GM21381 (cell line): Measurements from ENCODE around the gene INAFM2.

Experiments used
- ATAC-seq: cut with Tn5 transposase; IDR thresholded peaks from one replicate; pipeline ENCODE4 v1.9.1; 2021; ENCODE audit warnings: mild to moderate bottlenecking, moderate library complexity; ENCODE audit not compliant: unreplicated experiment

The INAFM2 gene

GRCh38 chr15:40323239-40323952 is at the start of gene INAFM2:
TSS of gene INAFM2 (plus strand) at chr15:40323692. CDS start at chr15:40324056, 364 bp downstream.
- ATAC-seq, result peak; percentile 80

- ATAC-seq, result no peak
These were observed 48.9 kb upstream of the INAFM2 start for GRCh38 chr15:40274350-40275274.

GRCh38 chr15:40275523-40275922 is 48.0 kb upstream of the INAFM2 start:
- no peak for ATAC-seq

GRCh38 chr15:40275954-40276353 is 47.5 kb upstream of the INAFM2 start:
- ATAC-seq, result no peak

GRCh38 chr15:40276927-40277326 is 46.6 kb upstream of the INAFM2 start:
- no peak for ATAC-seq

- ATAC-seq, result no peak
These were observed 46.0 kb upstream of the INAFM2 start for GRCh38 chr15:40277471-40277870.

- no peak for ATAC-seq
These were observed 45.5 kb upstream of the INAFM2 start for GRCh38 chr15:40278026-40278425.

- no peak for ATAC-seq
These were observed 43.9 kb upstream of the INAFM2 start for GRCh38 chr15:40279437-40280141.

GRCh38 chr15:40280260-40281056 is 43.0 kb upstream of the INAFM2 start:
- no peak for ATAC-seq

GRCh38 chr15:40281057-40281800 is 42.3 kb upstream of the INAFM2 start:
- no peak for ATAC-seq

- no peak for ATAC-seq
These were observed 41.7 kb upstream of the INAFM2 start for GRCh38 chr15:40281801-40282146.

- no peak for ATAC-seq
These were observed 41.2 kb upstream of the INAFM2 start for GRCh38 chr15:40282147-40282868.

- ATAC-seq, result no peak
These were observed 40.5 kb upstream of the INAFM2 start, which contains the start of gene ANKRD63 for GRCh38 chr15:40282869-40283614. TSS of gene ANKRD63 (minus strand) at chr15:40283064. CDS start at chr15:40282586, 478 bp downstream.

GRCh38 chr15:40283615-40284300 is 39.7 kb upstream of the INAFM2 start:
- ATAC-seq, result no peak

- ATAC-seq, result no peak
These were observed 38.3 kb upstream of the INAFM2 start for GRCh38 chr15:40285151-40285550.

- ATAC-seq, result no peak
These were observed 37.9 kb upstream of the INAFM2 start for GRCh38 chr15:40285554-40286011.

GRCh38 chr15:40286061-40286532 is 37.4 kb upstream of the INAFM2 start:
- ATAC-seq, result no peak

- ATAC-seq, result no peak
These were observed 36.7 kb upstream of the INAFM2 start for GRCh38 chr15:40286794-40287193.
